Cortex of kidney (tissue), 1 donor: Measurements from ENCODE around the gene AMZ2.

Experiments
- DNase-seq: peaks from one replicate; lab custom pipeline; 2025; lab: John Stamatoyannopoulos, UW

Gene AMZ2

DNA sequence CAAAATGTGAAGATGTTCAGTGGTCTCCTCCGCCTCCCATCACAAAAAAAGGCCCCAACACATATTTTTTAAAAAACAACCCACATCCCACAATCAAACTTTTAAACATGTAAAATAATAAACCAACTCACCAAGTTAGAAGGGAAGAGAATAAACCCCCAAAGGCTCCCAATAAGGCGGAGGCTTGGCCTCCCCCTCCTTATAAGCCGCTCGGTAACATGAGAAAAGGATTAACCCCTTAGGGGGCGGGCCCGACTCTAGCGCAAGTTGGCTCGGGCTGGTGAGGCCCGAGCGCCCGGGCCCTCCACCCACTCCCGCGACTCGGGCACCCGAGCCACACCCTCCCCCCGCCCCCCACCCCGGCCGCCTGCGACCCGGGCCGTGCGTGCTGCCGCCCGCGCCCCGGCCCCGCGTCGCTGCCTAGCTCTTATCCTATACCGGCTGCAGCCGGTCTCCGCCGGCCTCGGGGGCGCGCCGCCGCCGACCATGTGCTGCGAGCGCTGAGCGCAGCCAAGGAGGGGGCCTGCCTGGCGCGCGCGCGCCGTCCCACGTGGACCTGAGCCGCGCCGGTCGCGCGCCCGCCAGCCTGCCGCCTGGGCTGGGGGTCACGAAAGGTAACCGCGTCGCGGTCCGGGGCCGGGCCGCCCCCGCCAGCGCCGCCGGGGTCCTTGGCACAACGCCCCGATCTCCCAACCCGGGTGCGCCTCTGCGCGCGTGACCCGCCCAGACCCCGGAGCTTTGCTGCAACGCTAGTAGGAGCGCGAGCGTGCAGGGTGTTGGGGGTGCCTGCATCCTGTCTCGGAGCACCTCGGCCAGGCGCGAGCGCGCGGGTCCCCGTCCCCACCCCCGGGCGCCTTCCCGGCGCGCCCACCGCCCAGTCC, 43.4 kb downstream of the AMZ2 start, which contains the start of the genes ARSG and SLC16A6:
ARSG (plus strand) TSS at position 541 of the 881 bp plus-strand sequence. CDS start 15,999 bp downstream, outside the sequence.
SLC16A6 (minus strand) TSS at position 173 of the 881 bp plus-strand sequence. CDS start 12,807 bp downstream, outside the sequence.
- DNase-seq, result no peak

DNA sequence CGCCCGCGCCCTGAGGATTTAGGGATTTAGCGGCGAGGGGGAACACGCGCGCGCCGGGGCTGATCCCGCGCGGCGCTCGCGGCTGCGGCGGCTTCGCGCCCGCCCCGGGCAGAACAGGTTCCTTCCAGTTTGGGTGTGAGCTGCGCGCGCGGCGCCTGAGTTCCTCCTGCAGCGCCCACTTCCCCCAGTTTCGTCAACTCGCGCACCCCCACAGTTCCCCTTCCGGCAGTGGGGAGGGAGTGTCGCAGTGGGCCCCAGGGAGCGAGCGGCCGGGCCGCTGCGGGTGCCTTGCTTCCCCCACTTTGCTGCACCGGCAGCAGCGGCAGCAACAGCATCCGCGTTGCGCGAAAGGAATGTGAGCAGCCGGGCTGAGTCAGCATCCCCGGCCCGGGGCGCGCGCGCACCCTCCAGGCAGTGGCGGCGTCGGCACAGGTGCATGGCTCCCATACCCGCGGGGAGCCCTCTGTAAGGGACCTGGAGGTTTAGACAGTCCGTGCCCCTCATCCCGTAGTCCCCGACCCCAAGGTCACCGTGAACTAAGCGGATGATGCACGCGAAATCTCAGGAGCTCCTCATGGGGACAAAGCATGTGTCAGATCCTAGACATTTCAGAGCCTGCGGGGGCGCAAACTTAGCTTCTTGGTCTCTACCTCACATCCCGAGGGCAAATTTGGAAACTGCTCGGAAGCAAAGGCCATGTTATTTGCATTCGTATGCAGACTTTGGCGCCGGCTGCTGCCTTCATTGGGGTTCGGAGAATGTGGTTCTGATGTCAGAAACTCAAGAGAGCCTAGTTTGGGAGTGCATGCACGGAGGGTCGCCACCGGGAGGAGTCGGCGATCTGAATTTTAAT, 44.2 kb downstream of the AMZ2 start:
- no peak for DNase-seq

DNA sequence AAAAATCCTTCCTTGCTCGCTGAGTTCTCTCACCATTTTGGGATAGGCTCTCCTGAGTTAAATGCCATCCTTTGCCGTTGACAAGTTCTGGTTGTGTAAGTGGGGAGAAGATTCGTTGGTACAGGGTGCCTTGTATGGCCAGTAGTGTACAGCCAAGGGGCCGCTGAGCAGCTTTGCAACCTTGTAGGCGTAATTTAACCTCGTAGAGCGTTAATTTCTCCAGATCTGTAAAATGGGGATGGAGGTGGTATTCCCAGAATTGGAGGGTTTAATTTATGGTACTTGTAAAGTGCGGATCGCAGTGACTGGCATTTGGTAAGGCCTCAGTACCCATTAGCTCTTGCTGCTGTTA, 44.8 kb downstream of the AMZ2 start:
- DNase-seq, result no peak

DNA sequence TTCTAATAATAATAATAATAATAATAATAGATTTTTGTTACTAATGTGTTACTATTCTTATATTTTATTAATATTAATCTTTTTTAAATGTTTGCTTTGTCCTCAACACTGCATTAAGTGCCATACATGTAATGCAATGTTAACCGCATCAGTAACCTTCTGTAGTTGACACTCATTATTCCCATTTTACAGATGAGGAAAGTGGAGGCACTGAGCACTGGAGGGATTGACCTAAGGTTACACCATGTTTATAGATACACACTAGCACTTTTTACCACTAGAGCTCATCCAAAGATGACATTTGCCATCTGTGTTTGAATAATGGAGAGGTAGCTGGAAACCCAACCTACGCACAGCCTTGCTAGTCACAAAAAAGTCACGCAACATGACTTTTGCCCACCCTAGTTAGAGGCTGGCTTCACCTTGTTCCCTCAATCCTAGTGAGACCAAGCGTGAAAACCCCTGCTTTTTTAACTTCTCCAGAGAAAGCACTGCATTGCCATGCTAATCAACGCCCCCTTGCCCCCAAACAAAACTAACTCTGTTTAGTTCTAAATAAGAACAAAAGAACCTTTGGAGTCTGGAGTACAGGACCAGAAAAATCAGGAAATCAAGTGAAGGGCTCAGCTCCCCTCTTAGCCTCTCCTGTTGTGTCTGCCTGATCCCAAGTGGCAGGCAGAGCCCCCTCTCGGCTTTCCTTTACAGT, 45.8 kb downstream of the AMZ2 start:
- no peak for DNase-seq

DNA sequence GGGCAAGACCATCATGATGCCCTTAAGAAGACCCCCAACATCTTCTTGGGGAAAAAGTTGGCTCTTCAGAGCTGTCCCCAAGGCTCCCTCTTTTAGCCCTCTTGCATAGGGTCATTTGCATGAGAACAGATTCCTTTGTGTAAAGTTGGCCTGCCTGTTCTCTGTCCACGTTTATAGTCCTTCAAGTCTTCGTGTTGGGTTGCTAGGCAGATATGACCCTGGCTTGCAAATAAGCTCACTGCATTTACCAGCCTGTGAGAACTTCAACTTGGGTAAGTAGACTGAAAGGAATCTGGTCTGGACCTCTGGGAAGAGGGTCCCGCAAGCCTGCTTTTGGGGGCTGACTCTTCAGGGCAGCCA, 46.3 kb downstream of the AMZ2 start:
- no peak for DNase-seq

DNA sequence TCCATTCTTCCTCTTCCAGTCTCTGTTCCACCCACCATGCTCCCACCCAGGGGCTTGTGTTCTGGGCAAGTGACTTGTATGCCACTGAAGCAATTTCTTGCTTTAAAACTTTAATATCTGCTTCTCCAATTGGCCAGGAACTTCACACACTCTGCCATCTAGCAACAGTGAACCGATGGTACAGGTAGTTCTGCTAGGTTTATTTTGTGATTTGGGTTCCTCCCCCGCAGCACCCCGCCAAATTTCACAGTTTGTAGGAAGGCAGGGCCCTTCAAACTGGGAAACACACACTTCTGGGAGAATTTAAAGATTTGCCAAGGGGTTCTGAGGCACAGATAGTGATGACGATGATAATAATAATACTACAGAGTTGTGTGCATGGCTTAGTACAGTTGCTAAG, 46.8 kb downstream of the AMZ2 start:
- DNase-seq, result no peak

DNA sequence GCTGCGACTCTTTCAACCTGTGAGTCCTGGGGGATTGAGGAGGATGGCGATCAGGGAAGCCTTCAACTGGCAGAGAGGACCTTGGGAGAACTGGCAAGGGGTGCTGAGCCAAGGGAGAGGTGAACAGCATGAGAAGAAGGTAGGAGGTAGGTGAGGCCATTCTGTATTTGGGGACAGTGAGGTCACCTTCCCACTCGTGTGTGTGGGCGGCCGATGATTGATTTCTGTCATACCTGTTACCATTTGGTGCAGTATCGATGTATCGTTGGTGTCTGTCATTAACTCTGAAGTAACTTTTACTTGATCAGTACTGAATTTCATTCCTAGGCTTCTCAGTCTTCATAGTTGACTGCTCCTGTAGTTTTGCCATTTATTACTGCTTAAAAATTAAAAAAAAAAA, 47.2 kb downstream of the AMZ2 start:
- DNase-seq, result no peak

DNA sequence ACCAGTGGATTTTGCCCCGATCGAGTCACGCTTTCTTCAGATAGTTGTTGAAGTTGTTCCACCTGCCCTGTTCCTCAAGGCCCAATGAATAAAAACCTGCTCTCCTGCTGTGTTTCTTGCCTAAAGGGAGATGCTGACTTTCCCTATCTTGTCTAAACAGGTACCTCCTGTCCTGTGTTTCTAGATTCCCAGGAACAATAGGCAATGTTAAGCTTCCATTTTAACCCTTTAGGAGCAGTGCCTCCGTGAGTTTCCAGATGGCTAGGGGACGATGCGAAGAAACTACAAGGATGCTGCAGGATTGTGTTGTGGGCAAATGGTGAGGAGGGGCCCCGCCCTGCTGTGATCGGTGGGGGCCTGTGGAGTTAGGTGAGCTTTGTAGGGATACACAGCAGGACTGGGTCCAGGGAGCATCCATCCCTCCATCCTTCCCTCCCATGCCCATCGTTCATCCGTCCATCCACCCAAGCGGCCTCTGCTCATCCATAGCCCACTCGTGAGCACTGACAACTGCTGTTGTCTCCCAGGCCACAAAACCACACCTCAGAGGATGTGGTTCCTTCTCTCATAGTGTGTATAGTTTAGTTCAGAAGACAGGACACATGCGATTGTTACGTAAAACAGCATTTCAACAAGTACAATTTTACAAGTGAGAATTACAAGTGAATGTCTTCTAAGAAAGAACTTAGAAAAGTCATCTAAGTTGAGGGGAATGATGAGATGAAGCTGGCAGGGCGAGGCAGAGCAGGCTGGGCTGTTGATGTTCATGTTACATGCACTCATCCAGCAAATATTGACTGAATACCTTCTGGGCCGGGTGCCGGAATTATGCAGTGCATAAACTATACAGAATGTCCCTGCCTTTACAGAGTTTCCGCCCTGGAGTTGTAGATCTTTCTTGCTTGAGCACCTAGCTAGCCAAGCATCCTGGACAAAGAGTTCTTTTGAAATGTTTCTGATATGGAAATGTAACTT, 48.7 kb downstream of the AMZ2 start:
- no peak for DNase-seq

DNA sequence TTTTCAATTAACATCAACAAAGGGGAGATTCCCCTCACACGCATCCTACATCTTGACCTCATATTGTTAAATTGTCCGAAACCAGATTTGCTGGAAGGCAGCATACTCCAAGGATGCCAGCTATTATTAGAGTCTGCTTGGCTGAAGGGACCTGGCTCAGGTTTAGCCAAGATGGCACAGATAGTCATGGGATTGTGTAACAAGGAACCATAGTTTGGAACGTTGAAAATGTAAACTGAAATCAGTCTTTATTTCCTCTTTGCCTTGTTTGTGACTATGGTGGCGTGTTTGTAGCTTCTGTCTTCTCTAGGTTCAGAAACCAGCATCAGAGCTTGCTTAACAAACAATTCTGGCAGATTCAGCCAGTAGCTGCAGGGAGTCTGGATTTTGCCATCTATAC, 49.4 kb downstream of the AMZ2 start:
- DNase-seq, result no peak

DNA sequence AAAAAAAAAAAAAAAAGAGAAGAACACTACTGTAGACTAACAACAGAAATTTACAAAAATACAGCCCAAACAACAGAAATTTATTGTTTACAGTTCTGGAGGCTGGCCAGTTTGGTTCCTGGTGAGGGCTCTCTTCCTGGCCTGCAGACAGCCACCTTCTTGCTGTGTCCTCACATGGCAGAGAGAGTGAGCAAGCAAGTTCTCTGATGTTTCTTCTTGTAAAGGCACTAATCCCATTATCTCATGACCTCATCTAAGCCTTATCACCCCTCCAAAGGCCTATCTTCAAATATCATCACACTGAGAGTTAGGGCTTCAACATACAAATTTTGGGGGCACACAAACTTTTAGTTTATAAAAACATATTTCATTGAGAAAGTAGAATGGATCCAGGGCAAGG, 50.8 kb downstream of the AMZ2 start:
- DNase-seq, result no peak

DNA sequence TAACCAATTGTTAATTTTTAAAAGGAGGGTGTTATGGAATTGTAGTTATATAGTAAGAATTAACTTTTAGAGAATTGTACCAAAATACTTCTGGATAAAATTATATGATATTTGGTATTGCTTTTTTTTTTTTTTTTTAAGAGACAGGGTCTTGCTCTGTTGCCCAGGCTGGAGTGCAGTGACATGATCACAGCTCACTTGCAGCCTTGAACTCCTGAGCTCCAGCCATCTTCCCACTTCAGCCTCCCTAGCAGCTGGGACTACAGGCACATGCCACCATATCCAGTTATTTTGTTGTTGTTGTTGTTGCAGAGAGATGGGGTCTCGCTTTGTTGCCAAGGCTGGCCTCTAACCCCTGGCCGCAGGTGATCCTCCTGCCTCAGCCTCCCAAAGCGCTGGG, 52.0 kb downstream of the AMZ2 start:
- DNase-seq, result no peak

DNA sequence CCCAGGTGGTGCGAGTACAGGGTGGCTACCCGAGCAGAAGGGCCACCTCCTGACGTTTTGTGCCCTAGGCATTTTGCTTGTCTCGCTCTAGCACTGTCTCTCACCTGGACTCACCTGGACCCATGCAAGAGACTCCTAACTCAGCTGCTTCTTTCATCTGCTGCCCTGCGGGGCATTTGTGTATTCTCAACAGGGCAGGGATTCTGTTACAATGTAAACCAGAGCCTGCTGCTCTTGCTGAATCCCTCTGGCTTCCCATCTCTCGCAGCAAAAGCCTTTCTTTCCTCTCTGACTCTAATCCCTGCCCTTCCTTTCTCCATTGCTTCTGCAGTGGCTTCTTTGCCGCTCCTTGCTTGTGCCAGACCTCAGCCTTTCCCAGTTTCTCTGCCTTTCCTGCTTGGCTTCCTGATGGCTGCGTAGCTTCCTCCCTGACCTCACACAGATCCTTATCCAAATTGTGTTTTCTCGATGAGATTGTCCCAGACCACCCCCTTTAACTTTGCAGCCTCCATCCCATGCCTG, 53.7 kb downstream of the AMZ2 start:
- no peak for DNase-seq

DNA sequence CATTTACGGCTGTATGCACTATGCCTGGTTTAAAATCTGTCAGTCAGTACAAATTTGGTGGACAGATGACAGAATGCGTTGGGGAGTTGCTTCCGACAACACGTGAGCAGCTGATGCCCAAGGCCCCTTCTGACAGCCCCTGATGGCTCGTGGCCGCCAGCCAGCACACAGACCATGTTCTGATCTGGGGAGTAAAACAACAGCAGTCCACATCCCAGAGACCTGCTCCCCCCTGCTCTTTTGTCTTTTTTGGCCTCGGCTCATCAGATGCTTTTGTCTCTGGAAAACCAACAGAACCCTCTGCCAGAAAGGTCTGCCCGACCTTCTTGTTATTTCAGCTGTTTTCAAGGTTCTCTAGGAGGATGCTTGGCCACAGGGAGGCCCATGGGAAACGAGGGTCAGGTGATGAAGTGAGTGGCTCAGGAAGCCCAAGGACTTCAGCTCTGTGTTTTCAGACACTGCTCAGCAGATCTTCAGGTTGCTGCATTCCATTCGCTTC, 54.3 kb downstream of the AMZ2 start:
- DNase-seq, result no peak

DNA sequence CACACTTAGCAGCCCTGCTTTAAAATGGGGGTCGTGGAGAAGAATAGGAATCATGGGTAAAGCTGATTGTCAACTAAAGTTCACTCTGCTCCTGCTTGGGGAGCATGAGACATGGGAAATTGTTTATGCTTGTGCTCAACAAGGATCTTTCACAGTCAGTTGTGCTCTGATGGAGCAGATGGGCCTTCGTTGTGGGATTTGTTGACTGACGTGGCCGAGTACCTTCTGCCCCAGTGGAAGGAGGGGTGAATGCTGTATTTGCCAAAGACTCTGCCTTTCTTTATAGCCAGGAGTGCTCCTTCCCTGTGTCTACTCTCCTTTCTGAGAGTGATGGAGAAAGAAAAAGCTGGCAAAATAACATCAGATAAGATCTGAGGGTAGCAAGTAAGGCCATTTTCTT, 54.8 kb downstream of the AMZ2 start:
- DNase-seq, result no peak

DNA sequence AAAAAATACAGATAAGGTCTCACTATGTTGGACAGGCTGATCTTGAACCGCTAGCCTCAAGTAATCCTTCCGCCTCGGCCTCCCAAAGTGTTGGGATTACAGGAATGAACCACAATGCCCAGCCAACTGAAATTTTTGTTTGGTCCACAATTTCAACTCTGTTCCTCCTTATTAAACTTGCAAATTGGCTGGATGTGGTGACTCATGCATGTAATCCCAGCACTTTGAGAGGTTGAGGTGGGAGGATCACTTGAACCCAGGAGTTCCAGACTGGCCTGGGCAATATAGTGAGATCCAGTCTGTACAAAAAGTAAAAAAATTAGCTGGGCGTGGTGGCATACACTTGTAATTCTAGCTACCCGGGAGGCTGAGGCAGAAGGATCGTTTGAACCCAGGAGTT, 56.9 kb downstream of the AMZ2 start:
- no peak for DNase-seq

DNA sequence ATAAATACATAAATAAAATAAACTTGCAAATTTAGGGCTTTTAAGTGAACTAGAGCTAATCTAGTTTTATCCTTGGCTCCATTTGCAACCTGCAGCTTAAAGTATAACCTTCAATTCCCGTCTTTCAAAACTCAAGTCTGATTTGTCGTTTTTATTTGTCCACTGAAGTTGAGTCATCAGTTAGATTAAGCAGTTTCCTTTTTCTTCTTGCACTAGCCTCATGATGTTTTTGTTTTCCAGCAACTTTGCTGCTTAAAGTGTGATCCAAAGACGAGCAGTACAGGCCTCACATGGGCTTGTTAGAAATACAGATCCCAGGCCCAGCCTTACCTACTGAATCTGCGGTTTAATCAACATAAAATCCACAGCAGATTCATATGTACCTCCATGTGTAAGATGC, 57.3 kb downstream of the AMZ2 start:
- DNase-seq, result no peak
